Large intestine (tissue), 12 donors: ENCODE data around the gene ZSCAN16. TPM values are rescaled to one million over a fixed set of nuclear protein-coding genes. Genes with fewer than 3 reads are reported as not detected.
"Not testable (repeated sequence)": the region's sequence is repeated elsewhere in the genome, so short reads cannot be mapped to it uniquely, and the experiment has no call there.

Experiments used
- DNase-seq, 2 donors: peaks; one replicate each; pipeline versions ENCODE4 v3.0.0 to v3.0.0-alpha.2; 2013
- H3K27ac ChIP-seq: one replicate; pipeline ENCODE4 v1.5.1; 2013; ENCODE audit warnings: low read length
- H3K27me3 ChIP-seq: 2 replicates; pipeline ENCODE4 v1.6.1; 2013; ENCODE audit warnings: low read length; ENCODE audit not compliant: control insufficient read depth, insufficient read depth
- H3K36me3 ChIP-seq: 2 replicates; pipeline ENCODE4 v1.6.1; 2013; ENCODE audit warnings: low read length; ENCODE audit not compliant: control insufficient read depth, insufficient read depth
- H3K4me1 ChIP-seq: one replicate; pipeline ENCODE4 v1.6.1; 2013; ENCODE audit warnings: low read length; ENCODE audit not compliant: control insufficient read depth, insufficient read depth
- H3K4me3 ChIP-seq: one replicate; pipeline ENCODE4 v1.5.1; 2013; ENCODE audit warnings: low read length
- H3K9me3 ChIP-seq: one replicate; pipeline ENCODE4 v1.6.1; 2013; ENCODE audit warnings: mild to moderate bottlenecking, low read depth, low read length, moderate library complexity; ENCODE audit not compliant: control insufficient read depth
- WGBS: methylation state at CpG from one replicate; pipeline ENCODE4 v1.1.5; 2013; ENCODE audit warnings: low lambda C conversion rate; ENCODE audit not compliant: insufficient coverage; 5-methylcytosine and 5-hydroxymethylcytosine counted together
- long read RNA-seq, 11 donors: transcript quantifications; one replicate each; lab custom pipeline, GENCODE V29; 2026
- polyA plus RNA-seq: library from polyadenylated mRNA; unstranded; fragments of 120-200 nt; gene quantifications from one replicate; pipeline ENCODE4 v1.2.1, GENCODE V29; 2013

ZSCAN16 gene
- polyA plus RNA-seq, result 10.0 TPM
- long read RNA-seq, donor 1, partial matches to known transcripts, result 0 of 18 reads
- long read RNA-seq, donor 1, other reads (novel, unspliced or antisense), result 16 of 18 reads
- long read RNA-seq, donor 2, partial matches to known transcripts, result 49 of 52 reads
- long read RNA-seq, donor 2, other reads (novel, unspliced or antisense), result 0 of 52 reads
- long read RNA-seq, donor 3, partial matches to known transcripts, result 86 of 90 reads
- long read RNA-seq, donor 3, other reads (novel, unspliced or antisense), result 0 of 90 reads
- long read RNA-seq, donor 4, result 0 reads
- long read RNA-seq, donor 5, partial matches to known transcripts, result 21 of 23 reads
- long read RNA-seq, donor 5, other reads (novel, unspliced or antisense), result 0 of 23 reads
- long read RNA-seq, donor 6, partial matches to known transcripts, result 15 of 77 reads
- long read RNA-seq, donor 6, other reads (novel, unspliced or antisense), result 60 of 77 reads
- long read RNA-seq, donor 7, partial matches to known transcripts, result 0 of 2 reads
- long read RNA-seq, donor 7, other reads (novel, unspliced or antisense), result 0 of 2 reads
- long read RNA-seq, donor 8, transcript ZSCAN16-201 (4 exons, 1,328 nt), result major isoform, 6 of 49 reads
- long read RNA-seq, donor 8, partial matches to known transcripts, result 43 of 49 reads
- long read RNA-seq, donor 8, other reads (novel, unspliced or antisense), result 0 of 49 reads
- long read RNA-seq, donor 9, partial matches to known transcripts, result 34 of 36 reads
- long read RNA-seq, donor 9, other reads (novel, unspliced or antisense), result 0 of 36 reads
- long read RNA-seq, donor 10, partial matches to known transcripts, result 43 of 45 reads
- long read RNA-seq, donor 10, other reads (novel, unspliced or antisense), result 0 of 45 reads
- long read RNA-seq, donor 11, partial matches to known transcripts, result 23 of 24 reads
- long read RNA-seq, donor 11, other reads (novel, unspliced or antisense), result 0 of 24 reads

DNA sequence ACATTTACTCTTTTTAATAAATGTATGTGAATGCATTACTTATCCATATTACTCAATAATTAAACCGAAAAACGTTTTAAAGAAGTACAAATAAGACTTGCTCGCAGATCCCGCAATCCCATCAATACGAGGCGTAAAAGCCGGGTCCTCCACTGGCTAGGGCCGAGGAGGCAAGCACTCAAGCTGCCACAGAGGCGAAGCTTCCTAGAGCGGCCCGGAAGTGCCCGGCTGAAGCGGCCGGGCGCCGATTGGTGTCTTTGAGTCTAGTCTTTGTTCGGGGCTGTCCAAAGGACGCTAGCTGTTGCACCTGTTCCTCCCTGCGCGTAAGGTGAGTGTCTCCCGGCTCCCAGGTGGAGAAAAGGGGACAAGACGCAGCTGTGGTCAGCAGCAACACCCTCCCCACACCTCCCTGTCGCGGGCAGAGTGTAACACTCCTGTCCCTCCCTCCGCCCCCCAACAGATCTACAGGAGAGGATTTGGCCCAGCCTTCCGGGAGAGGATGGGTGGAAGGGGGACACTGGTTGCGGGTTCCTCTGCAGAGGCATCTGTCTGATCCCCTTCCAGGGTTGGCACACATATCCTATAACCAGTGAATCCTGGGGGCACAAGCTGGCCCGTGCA is at the start of gene ZSCAN16:
Gene ZSCAN16, plus strand, starts transcription at position 260 of the 621 bp plus-strand sequence. CDS start 835 bp downstream, outside the sequence.
- no CpG with 5 or more reads among the region's 28 CpGs for WGBS
- H3K9me3 ChIP-seq, result no peaks in the 10 kb centered on the region
- peak; percentile 77 to 91 for DNase-seq

DNA sequence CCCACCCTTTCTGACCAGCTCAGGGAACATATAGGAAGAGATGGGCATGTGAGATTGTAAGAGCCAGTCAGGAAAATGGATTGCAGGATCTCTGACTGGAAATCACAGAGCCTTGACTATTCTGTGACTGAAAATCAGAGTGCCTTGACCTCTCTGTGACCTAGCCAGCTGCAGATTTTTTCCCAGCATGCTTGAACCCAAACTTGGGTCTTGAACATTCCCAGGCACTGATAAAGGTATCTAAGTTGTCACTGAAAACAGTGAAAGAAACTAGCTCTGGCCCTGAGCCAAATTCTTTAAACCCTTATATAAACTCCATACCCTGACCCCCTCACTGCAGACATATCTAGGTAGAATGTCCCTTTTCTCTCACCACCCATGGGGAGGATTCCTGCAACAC is 46.4 kb upstream of the ZSCAN16 start:
- DNase-seq, result no peak
- Histone ChIP-seq H3K4me1 (no peaks in the 10 kb centered on the region), H3K4me3 (no peak overlapping the region), H3K9me3 (no peaks in the 10 kb centered on the region), H3K27ac (no peak overlapping the region), H3K36me3 (no peaks in the 10 kb centered on the region), H3K27me3 (peaks cover 5% of the 10 kb centered on the region)

More for the DNA sequence above, at the start of gene ZSCAN16:
- peak within 1 kb of the TSS; percentile 61 for H3K4me3 ChIP-seq
- H3K36me3 ChIP-seq, result peaks cover 26% of the 10 kb centered on the region
- no peaks in the 10 kb centered on the region for H3K4me1 ChIP-seq
- no peaks in the 10 kb centered on the region for H3K27me3 ChIP-seq
- H3K27ac ChIP-seq, result no peak within 1 kb of the TSS

DNA sequence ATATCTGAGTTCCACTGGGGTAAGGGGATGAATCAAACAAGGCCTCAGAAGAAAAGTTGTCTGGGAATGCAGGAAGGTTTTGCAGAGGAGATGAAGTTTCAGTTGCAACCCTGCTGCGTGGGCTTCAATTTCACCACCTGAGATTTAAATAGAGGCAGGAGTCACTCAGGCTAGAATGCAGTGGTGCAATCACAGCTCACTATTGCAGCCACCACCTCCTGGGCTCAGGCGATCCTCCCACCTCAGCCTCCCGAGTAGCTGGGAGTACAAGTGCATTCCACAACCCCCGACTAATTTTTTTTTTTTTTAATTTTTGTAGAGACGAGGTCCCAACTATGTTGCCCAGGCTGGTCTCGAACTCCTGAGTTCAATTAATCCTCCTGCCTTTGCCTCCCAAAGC is 45.6 kb upstream of the ZSCAN16 start:
- Histone ChIP-seq H3K36me3 (no peaks in the 10 kb centered on the region), H3K27ac (no peak overlapping the region), H3K9me3 (no peaks in the 10 kb centered on the region), H3K27me3 (no peaks in the 10 kb centered on the region), H3K4me1 (no peaks in the 10 kb centered on the region), H3K4me3 (no peak overlapping the region)
- 83% methylated on average over 1 of the region's 6 CpGs for WGBS
- no peak for DNase-seq

DNA sequence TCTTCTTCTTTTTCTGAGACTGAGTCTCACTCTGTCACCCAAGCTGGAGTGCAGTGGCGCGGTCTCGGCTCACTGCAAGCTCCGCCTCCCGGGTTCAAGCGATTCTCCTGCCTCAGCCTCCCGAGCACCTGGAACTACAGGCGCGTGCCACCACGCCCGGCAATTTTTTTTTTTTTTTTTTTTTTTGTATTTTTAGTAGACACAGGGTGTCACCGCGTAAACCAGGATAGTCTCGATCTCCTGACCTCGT is 44.1 kb upstream of the ZSCAN16 start, which contains the start of gene ZNF165:
Gene ZNF165, plus strand, starts transcription at position 188 of the 250 bp plus-strand sequence. CDS start 4,913 bp downstream, outside the sequence.
- H3K4me3 ChIP-seq, result peak within 1 kb of the TSS; percentile 72
- H3K27me3 ChIP-seq, DNase-seq, H3K4me1 ChIP-seq, H3K36me3 ChIP-seq, H3K9me3 ChIP-seq: not testable (repeated sequence)
- H3K27ac ChIP-seq, result peak within 1 kb of the TSS; percentile 93
- WGBS, result no CpG with 5 or more reads among the region's 15 CpGs

DNA sequence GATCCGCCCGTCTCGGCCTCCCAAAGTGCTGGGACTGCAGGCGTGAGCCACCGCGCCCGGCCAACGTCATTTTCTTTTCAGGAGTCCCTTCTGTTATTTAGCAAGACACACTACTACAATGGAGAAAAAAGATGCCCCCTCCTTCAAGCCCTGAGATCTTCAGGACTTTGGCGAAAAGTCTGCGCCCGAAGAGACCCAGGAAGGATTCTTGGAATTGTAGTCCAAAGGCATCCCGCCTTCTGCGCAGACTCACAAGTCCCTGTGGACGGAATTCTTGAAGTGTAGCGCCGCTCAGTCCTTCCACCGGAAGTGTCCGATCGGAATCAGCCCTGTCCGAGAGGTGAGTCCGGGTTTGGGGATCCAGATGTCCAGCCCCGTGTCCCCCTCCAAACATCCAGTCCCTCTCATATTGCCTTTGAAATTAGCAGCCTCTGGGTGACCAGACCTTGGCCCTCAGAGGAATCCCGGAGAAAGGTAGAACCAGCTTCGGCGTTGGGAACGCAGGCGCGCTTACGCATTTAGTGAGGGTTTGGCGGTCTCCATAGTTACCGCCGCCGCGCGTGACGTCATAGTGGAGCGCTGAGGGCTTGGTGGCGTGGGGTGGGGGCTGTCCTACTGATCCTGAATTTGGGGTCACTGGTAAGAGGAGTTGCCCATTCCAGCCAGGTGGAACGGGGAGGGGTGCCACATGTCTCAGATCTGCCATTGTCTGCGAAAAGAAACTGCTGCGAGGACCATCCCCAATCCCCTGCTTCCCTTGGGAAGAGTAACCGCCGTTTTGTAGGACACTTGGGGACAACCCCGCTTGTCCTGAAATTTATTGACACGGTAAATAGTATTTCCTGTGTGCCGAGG is 43.6 kb upstream of the ZSCAN16 start:
- no CpG with 5 or more reads among the region's 46 CpGs for WGBS
- Histone ChIP-seq H3K27ac (peak overlapping the region; percentile 93), H3K4me3 (peak overlapping the region; percentile 72), H3K36me3 (peaks cover 6% of the 10 kb centered on the region), H3K4me1 (no peaks in the 10 kb centered on the region), H3K27me3 (no peaks in the 10 kb centered on the region), H3K9me3 (no peaks in the 10 kb centered on the region)
- peak; percentile 96 to 98 for DNase-seq

DNA sequence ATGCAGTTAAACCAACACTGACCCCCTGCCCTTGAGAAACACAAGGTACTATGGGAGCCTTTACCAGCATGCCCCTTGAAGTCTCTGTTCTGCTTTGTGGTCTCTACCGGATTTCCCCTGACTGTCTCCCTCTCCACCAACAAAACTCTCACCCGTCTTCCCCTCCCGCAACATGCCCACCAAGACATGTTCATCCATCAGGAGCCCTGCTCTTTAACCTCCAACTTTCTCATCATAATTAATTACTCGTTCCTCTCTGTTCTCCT is 43.0 kb upstream of the ZSCAN16 start:
- no peaks in the 10 kb centered on the region for H3K27me3 ChIP-seq
- H3K4me1 ChIP-seq, result no peaks in the 10 kb centered on the region
- peak overlapping the region; percentile 93 for H3K27ac ChIP-seq
- H3K4me3 ChIP-seq, result peak overlapping the region; percentile 72
- DNase-seq, result no peak
- 8% methylated on average over 4 of the region's 4 CpGs for WGBS
- H3K36me3 ChIP-seq, result peaks cover 9% of the 10 kb centered on the region
- H3K9me3 ChIP-seq, result no peaks in the 10 kb centered on the region

DNA sequence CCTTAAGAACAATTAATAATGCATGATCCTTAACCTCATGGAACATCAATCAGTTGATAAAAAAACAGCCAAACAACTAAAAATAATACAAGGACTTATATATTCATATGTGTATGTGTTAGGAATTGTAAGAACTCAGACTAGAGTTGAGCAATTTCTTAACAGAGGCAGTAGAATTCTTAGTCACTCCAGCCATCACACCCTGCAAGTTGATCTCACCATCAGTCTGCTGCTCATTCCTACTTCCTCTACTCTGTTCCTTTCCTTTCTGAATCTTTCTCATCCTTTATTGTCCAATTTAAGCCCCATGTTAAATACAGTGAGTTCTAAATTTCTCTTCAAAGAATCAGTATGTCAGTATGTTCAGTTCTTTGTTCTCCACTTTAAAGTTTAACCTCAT is 41.5 kb upstream of the ZSCAN16 start:
- Histone ChIP-seq H3K9me3 (peaks cover 4% of the 10 kb centered on the region), H3K27ac (no peak overlapping the region), H3K36me3 (peaks cover 15% of the 10 kb centered on the region), H3K4me1 (no peaks in the 10 kb centered on the region), H3K4me3 (no peak overlapping the region), H3K27me3 (no peaks in the 10 kb centered on the region)
- no peak for DNase-seq

DNA sequence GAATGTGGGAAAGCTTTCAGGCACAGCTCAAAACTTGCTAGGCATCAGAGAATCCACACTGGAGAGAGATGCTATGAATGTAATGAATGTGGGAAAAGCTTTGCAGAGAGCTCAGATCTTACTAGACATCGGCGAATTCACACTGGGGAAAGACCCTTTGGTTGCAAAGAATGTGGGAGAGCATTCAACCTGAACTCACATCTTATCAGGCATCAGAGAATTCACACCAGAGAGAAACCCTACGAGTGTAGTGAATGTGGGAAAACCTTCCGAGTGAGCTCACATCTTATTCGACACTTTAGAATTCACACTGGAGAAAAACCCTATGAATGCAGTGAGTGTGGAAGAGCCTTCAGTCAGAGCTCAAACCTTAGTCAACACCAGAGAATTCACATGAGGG is 35.4 kb upstream of the ZSCAN16 start:
- Histone ChIP-seq H3K9me3 (peaks cover 16% of the 10 kb centered on the region), H3K4me1 (no peaks in the 10 kb centered on the region), H3K27ac (no peak overlapping the region), H3K27me3 (no peaks in the 10 kb centered on the region), H3K36me3 (peaks cover 25% of the 10 kb centered on the region), H3K4me3 (no peak overlapping the region)
- no CpG with 5 or more reads among the region's 5 CpGs for WGBS
- no peak for DNase-seq

DNA sequence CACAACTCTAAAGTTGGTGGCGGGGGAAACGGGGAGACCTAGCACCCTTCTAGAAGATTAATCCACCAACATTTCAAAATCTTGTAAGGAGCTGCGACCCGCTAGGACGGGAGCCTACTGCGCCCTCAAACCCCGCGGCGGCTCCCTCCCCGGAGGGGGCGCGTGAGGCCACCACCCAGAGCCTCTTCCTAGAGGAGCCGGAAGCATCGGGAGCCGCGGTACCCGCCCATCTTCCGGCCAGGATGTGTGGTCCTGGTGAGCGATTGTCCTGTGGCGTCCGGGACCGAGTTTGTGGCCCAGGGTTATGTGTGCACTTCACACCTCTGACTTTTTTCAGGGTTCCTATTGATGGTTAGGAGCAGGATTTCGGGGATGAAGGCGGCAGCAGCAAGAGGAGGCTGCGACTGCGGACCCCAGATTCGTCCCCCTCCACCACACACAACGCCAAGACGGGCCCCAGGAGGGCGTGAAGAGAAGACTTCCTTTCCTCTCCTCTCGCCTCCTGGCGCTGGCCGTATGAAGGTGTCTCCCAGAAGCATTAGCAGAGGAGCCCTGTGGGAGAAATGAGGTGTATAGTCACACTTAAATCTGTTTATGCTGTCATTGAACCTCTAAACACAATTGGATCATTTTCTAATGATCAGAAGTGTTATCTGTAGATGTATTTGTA is 33.4 kb upstream of the ZSCAN16 start:
- peaks cover 19% of the 10 kb centered on the region for H3K36me3 ChIP-seq
- H3K27ac ChIP-seq, result no peak overlapping the region
- no peaks in the 10 kb centered on the region for H3K4me1 ChIP-seq
- H3K27me3 ChIP-seq, result no peaks in the 10 kb centered on the region
- peak overlapping the region; percentile 37 for H3K4me3 ChIP-seq
- peak; percentile 12 to 15 for DNase-seq
- peaks cover 16% of the 10 kb centered on the region for H3K9me3 ChIP-seq
- no CpG with 5 or more reads among the region's 33 CpGs for WGBS
